K562 (cell line): ENCODE data around the gene PDCD5. TPM values are rescaled to one million over a fixed set of nuclear protein-coding genes. Genes with fewer than 3 reads are reported as not detected.

ENCODE experiments used
- ARID1B ChIP-seq: fragments of 450-650 bp; IDR thresholded peaks from 2 replicates; pipeline ENCODE4 v1.6.1; 2016; ENCODE audit warnings: antibody characterized with exemption, mild to moderate bottlenecking, inconsistent platforms
- CBX5 ChIP-seq: IDR thresholded peaks from 2 replicates; pipeline ENCODE4 v1.6.1; 2014; ENCODE audit warnings: low read depth, borderline replicate concordance
- DIDO1 ChIP-seq: fragments of 450-650 bp; IDR thresholded peaks from 2 replicates; pipeline ENCODE4 v1.6.1; 2016; ENCODE audit warnings: low read depth, missing biosample characterization, missing genetic modification characterization
- ESRRA ChIP-seq: fragments of 450-650 bp; IDR thresholded peaks from 2 replicates; pipeline ENCODE4 v1.6.1; 2014; ENCODE audit warnings: low read depth, mild to moderate bottlenecking, moderate library complexity, borderline replicate concordance
- GTF2B ChIP-seq: IDR thresholded peaks from 2 replicates; pipeline ENCODE4 v1.6.1; 2011; ENCODE audit not compliant: insufficient read length; ENCODE audit errors: extremely low read depth
- HMG20A ChIP-seq: fragments of 450-650 bp; formaldehyde crosslinking; conservative IDR thresholded peaks from 2 replicates; pipeline ENCODE4 v1.4.0; 2020; ENCODE audit warnings: mild to moderate bottlenecking, mixed read lengths
- HOXB6 ChIP-seq: fragments of 250-450 bp; sonication (Bioruptor Pico); IDR thresholded peaks from 2 replicates; pipeline ENCODE4 v1.5.1; 2022; ENCODE audit warnings: mild to moderate bottlenecking, borderline replicate concordance
- KLF10 ChIP-seq: fragments of 250-450 bp; sonication (Bioruptor Pico); IDR thresholded peaks from 2 replicates; pipeline ENCODE4 v1.6.1; 2021; ENCODE audit warnings: matching md5 sums
- MGA ChIP-seq: fragments of 450-650 bp; IDR thresholded peaks from 2 replicates; pipeline ENCODE4 v1.6.1; 2016; ENCODE audit warnings: mild to moderate bottlenecking, moderate library complexity
- NFE2L1 ChIP-seq: fragments of 450-650 bp; IDR thresholded peaks from 2 replicates; pipeline ENCODE4 v1.6.1; 2016; ENCODE audit warnings: missing genetic modification characterization, low read depth, mild to moderate bottlenecking, missing compliant biosample characterization, moderate library complexity, borderline replicate concordance
- POU5F1 ChIP-seq: fragments of 150-350 bp; IDR thresholded peaks from 2 replicates; pipeline ENCODE4 v1.6.1; 2014; ENCODE audit warnings: borderline replicate concordance, low read length, low read depth, mild to moderate bottlenecking; ENCODE audit not compliant: partially characterized antibody
- RBM14 ChIP-seq: fragments of 200-400 bp; formaldehyde crosslinking; IDR thresholded peaks from 2 replicates; pipeline ENCODE4 v1.6.1; 2018; ENCODE audit warnings: low read depth, mild to moderate bottlenecking, low read length, moderate library complexity, borderline replicate concordance; ENCODE audit not compliant: insufficient read depth
- SIRT6 ChIP-seq: IDR thresholded peaks from one replicate; pipeline ENCODE4 v1.6.1; 2012; ENCODE audit warnings: low read depth, mild to moderate bottlenecking, control low read depth, inconsistent platforms, low read length, moderate library complexity
- ZNF740 ChIP-seq, 3 experiments: fragments of 200-800 bp in 1 of 3; sonication (Bioruptor generic) in 1 of 3; sonication (generic) in 1 of 3; formaldehyde crosslinking in 1 of 3; IDR thresholded peaks; 2 replicates each; pipeline versions ENCODE4 v1.6.1 to v1.8.0; 2016 to 2022; ENCODE audit warnings: mild to moderate bottlenecking in 2 of 3, missing compliant biosample characterization in 2 of 3, missing genetic modification characterization in 2 of 3, missing genetic modification reagents in 1 of 3
- polyA plus RNA-seq, 8 experiments: library from polyadenylated mRNA; depleted of rRNA in 4 of 8; stranded (reverse) in 5 of 8; unstranded in 3 of 8; fragments of >200 nt; fragmentation: Nextera tagmentation in 2 of 8; fragmentation: Illumina TruSeq in 1 of 8; extraction: Ambion mirVana in 2 of 8; extraction: Trizol in 1 of 8; gene quantifications; 2 replicates each; pipeline versions ENCODE4 v1.2.1 to v1.2.3, GENCODE V29; 2011 to 2014; ENCODE audit warnings: inconsistent platforms in 1 of 8, missing spikeins in 1 of 8
- total RNA-seq, 7 experiments: library from RNA; depleted of rRNA in 6 of 7; stranded (reverse); fragments of >200 nt in 6 of 7; fragmentation: Illumina TruSeq in 2 of 7; extraction: Trizol in 2 of 7; gene quantifications; 2 replicates each; pipeline versions ENCODE4 v1.2.1 to v1.2.3, GENCODE V29; 2011 to 2021; ENCODE audit warnings: low replicate concordance in 1 of 7

Gene PDCD5
- total and polyA plus RNA-seq, 9 of the 15 experiments (the other 6 are each of a cell fraction or from before 2014, with no cell fraction given), result 122 to 322 (median 269) TPM

GRCh38 chr19:32581705-32582179 is 752 bp downstream of the PDCD5 start (continued):
- TF ChIP-seq NFE2L1 (tag) (no peak), KLF10 (no peak), CBX5 (no peak), ARID1B (no peak), ESRRA (no peak), SIRT6 (no peak), GTF2B (no peak), DIDO1 (tag) (no peak), RBM14 (no peak), ZNF740 (CRISPR knock-in tag; IDR thresholded peaks at IDR 0.05) (no peak), ZNF740 (tag; IDR thresholded peaks at IDR 0.05) (no peak), HOXB6 (CRISPR knock-in tag) (no peak), POU5F1 (no peak), HMG20A (CRISPR knock-in tag) (no peak), MGA (0 out of 2 replicates have a peak, but pooled peaks have one; percentile 4)
